ENCODE data around the gene MAP3K21.
A peak's percentile ranks its signal among the peaks of the same experiment; 100 is the strongest.

GRCh38 chr1:233376382-233377110 is 49.0 kb downstream of the MAP3K21 start:
- peak; percentile 4 for TF ChIP-seq CTCF (IDR thresholded peaks at IDR 0.05)
- TF ChIP-seq EZH2phosphoT487 (IDR thresholded peaks at IDR 0.05) = no peak
